CD4-positive, alpha-beta T cell (primary cell): ENCODE measurements around the gene CMSS1. TPM values are rescaled to one million over a fixed set of nuclear protein-coding genes. Genes with fewer than 3 reads are reported as not detected.
"Not testable (repeated sequence)": the region's sequence is repeated elsewhere in the genome, so short reads cannot be mapped to it uniquely, and the experiment has no call there.

Experiments
- ATAC-seq: fragments of 200-7000 bp; cut with Tn5 transposase; one replicate; pipeline ENCODE4 v1.10.0; 2022; ENCODE audit warnings: mild to moderate bottlenecking; ENCODE audit not compliant: poor library complexity
- CTCF ChIA-PET: fragments of 350-600 bp; sonication (Branson Sonifier 250); formaldehyde crosslinking; loops from one replicate; lab custom pipeline; 2021; ENCODE audit warnings: antibody characterized with exemption, inconsistent platforms; lab: Charles Lee
- POLR2A ChIA-PET: fragments of 350-600 bp; sonication (Branson Sonifier 250); formaldehyde crosslinking; loops from one replicate; lab custom pipeline; 2021; ENCODE audit warnings: antibody characterized with exemption, inconsistent platforms; lab: Charles Lee
- DNase-seq, 14 experiments: peaks; one replicate each; pipeline ENCODE4 v3.0.0-alpha.2; 2013 to 2020; ENCODE audit warnings: mixed read lengths in 2 of 14
- H3K27ac ChIP-seq, 2 donors: one replicate each; pipeline versions ENCODE4 v1.5.1 to v1.7.0; 2013; ENCODE audit warnings: low read length in 2 of 2, low read depth in 1 of 2, mild to moderate bottlenecking in 1 of 2
- H3K27me3 ChIP-seq, 2 experiments: 1 replicate in 1 of 2; 2 replicates in 1 of 2; pipeline versions ENCODE4 v1.6.1 to v1.7.0; 2013; ENCODE audit warnings: low read length in 2 of 2, control low read depth in 1 of 2, mild to moderate bottlenecking in 1 of 2, moderate library complexity in 1 of 2; ENCODE audit not compliant: insufficient read depth in 2 of 2, control insufficient read depth in 1 of 2
- H3K36me3 ChIP-seq: one replicate; pipeline ENCODE4 v1.6.1; 2013; ENCODE audit warnings: low read length, control low read depth; ENCODE audit not compliant: insufficient read depth
- H3K4me1 ChIP-seq: one replicate; pipeline ENCODE4 v1.6.1; 2013; ENCODE audit warnings: low read length, control low read depth; ENCODE audit not compliant: insufficient read depth
- H3K4me3 ChIP-seq: one replicate; pipeline ENCODE4 v1.5.1; 2013; ENCODE audit warnings: mild to moderate bottlenecking, low read length, moderate library complexity
- H3K9me3 ChIP-seq, 2 experiments: 1 replicate in 1 of 2; 2 replicates in 1 of 2; pipeline versions ENCODE4 v1.6.1 to v1.7.0; 2013; ENCODE audit warnings: low read length in 2 of 2, mild to moderate bottlenecking in 2 of 2, control low read depth in 1 of 2, moderate library complexity in 1 of 2; ENCODE audit not compliant: control insufficient read depth in 1 of 2, insufficient read depth in 1 of 2
- H3K27ac Mint-ChIP-seq: one replicate; pipeline ENCODE4 v1.8.0; 2020; ENCODE audit warnings: mixed read lengths
- H3K27me3 Mint-ChIP-seq: one replicate; pipeline ENCODE4 v1.8.0; 2021; ENCODE audit warnings: mixed read lengths
- H3K36me3 Mint-ChIP-seq: one replicate; pipeline ENCODE4 v1.8.0; 2021; ENCODE audit warnings: low read depth, mixed read lengths
- H3K4me1 Mint-ChIP-seq: one replicate; pipeline ENCODE4 v1.8.0; 2021; ENCODE audit warnings: low read depth, mixed read lengths
- H3K4me3 Mint-ChIP-seq: one replicate; pipeline ENCODE4 v1.8.0; 2020; ENCODE audit warnings: mild to moderate bottlenecking, mixed read lengths
- H3K9me3 Mint-ChIP-seq: one replicate; pipeline ENCODE4 v1.8.0; 2020; ENCODE audit warnings: mixed read lengths
- intact Hi-C, 2 experiments: fragments of 100-400 bp; cut with DNase I in 1 of 2; cut with micrococcal nuclease in 1 of 2; formaldehyde crosslinking; loops; one replicate each; pipeline versions ENCODE4 v1.15.1 to v1.9.0; 2023 to 2025; cut with DNase I, micrococcal nuclease
- total RNA-seq, 174 experiments: library from RNA in 2 of 174; stranded (reverse) in 2 of 174; gene quantifications; one replicate each; pipeline ENCODE4 v1.2.3 and lab custom pipeline; 2021 to 2026
- TF ChIP-seq, protein P1 (sequence below): fragments of 200-600 bp; IDR thresholded peaks from one replicate; pipeline ENCODE4 v1.8.0; 2022; ENCODE audit warnings: antibody characterized with exemption, mild to moderate bottlenecking

CMSS1 gene
- total RNA-seq, 2 experiments from 2014 or later, result 12.2 TPM

DNA sequence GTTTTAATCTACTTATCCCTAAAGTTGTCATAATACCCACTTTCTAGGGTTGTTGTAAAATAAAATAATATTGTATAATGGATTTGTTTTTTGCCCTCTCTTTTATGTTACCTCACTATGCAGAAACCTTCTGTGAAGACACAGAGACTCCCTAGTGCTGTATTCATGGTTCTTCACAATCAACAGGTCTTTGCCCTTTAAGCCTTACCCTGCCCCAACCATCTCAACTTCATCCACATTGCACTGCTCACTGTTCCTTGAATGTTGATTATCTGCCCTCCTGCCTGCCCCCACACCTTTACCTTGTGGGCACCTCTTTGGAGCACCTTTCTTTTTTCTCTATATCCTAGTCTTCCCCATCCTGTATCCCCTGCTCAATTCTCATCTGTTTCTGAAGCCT, 21.1 kb downstream of the CMSS1 start:
- H3K27ac Mint-ChIP-seq, result no peak overlapping the region
- no peaks in the 10 kb centered on the region for H3K4me1 ChIP-seq
- no peak overlapping the region for H3K27ac ChIP-seq
- H3K36me3 Mint-ChIP-seq, result no peaks in the 10 kb centered on the region
- no peaks in the 10 kb centered on the region for H3K9me3 Mint-ChIP-seq
- ATAC-seq (no peak), DNase-seq (no peak)
- H3K27me3 ChIP-seq, result no peaks in the 10 kb centered on the region
- no peaks in the 10 kb centered on the region for H3K27me3 Mint-ChIP-seq
- TF ChIP-seq, protein P1, sequence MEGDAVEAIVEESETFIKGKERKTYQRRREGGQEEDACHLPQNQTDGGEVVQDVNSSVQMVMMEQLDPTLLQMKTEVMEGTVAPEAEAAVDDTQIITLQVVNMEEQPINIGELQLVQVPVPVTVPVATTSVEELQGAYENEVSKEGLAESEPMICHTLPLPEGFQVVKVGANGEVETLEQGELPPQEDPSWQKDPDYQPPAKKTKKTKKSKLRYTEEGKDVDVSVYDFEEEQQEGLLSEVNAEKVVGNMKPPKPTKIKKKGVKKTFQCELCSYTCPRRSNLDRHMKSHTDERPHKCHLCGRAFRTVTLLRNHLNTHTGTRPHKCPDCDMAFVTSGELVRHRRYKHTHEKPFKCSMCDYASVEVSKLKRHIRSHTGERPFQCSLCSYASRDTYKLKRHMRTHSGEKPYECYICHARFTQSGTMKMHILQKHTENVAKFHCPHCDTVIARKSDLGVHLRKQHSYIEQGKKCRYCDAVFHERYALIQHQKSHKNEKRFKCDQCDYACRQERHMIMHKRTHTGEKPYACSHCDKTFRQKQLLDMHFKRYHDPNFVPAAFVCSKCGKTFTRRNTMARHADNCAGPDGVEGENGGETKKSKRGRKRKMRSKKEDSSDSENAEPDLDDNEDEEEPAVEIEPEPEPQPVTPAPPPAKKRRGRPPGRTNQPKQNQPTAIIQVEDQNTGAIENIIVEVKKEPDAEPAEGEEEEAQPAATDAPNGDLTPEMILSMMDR, result no peak
- ChIA-PET CTCF (interaction anchor here (1.5 kb wide), 1 partner anchor 13 kb away, joined by 4 read pairs; no protein-coding TSS in a partner anchor), POLR2A (no interaction called here)
- H3K9me3 ChIP-seq, result no peaks in the 10 kb centered on the region
- no peaks in the 10 kb centered on the region for H3K4me1 Mint-ChIP-seq
- no peak overlapping the region for H3K4me3 ChIP-seq
- intact Hi-C loops, result loop anchor here in 1 of 2 experiments (10.0 kb wide), 1 partner anchor 226 kb away; no protein-coding TSS in a partner anchor
- H3K4me3 Mint-ChIP-seq, result no peak overlapping the region
- H3K36me3 ChIP-seq, result peaks cover 5% of the 10 kb centered on the region

DNA sequence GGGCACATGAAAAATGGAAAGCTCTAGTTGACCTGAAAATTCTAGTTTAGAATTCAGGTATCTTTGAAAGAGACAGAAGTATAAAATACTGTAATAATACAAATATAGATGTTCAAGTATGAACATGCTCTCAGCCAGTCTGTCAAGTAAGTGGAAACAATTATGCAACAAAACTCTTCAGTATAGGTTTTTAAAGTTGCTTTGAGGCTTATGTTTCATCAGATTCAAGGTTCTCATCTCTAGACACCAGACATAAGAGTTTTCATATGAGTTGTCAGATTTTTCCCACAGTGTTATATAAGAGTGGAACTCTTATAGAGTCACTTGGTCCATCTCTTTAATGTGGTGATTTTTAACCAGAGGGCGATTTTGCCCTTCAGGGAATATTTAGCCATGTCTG, 22.0 kb downstream of the CMSS1 start:
- H3K4me3 Mint-ChIP-seq, result no peak overlapping the region
- no peaks in the 10 kb centered on the region for H3K9me3 Mint-ChIP-seq
- Histone ChIP-seq H3K27me3 (no peaks in the 10 kb centered on the region), H3K36me3 (peaks cover 5% of the 10 kb centered on the region), H3K4me3 (no peak overlapping the region), H3K9me3 (no peaks in the 10 kb centered on the region), H3K27ac (no peak overlapping the region), H3K4me1 (no peaks in the 10 kb centered on the region)
- H3K36me3 Mint-ChIP-seq, result no peaks in the 10 kb centered on the region
- H3K27ac Mint-ChIP-seq, result no peak overlapping the region
- DNase-seq (no peak), ATAC-seq (no peak)
- intact Hi-C loops, result loop anchor here in 1 of 2 experiments (10.0 kb wide), 1 partner anchor 225 kb away; no protein-coding TSS in a partner anchor
- no peaks in the 10 kb centered on the region for H3K4me1 Mint-ChIP-seq
- ChIA-PET CTCF (interaction anchor here (1.5 kb wide), 1 partner anchor 14 kb away, joined by 4 read pairs; no protein-coding TSS in a partner anchor), POLR2A (no interaction called here)
- H3K27me3 Mint-ChIP-seq, result no peaks in the 10 kb centered on the region
- TF ChIP-seq, protein P1, result no peak

GRCh38 chr3:99841949-99842348, 24.3 kb downstream of the CMSS1 start:
- ATAC-seq, POLR2A ChIA-PET, H3K4me3 Mint-ChIP-seq, H3K27ac ChIP-seq, H3K4me1 Mint-ChIP-seq, intact Hi-C loops, H3K36me3 Mint-ChIP-seq, H3K27me3 ChIP-seq, H3K4me3 ChIP-seq, H3K27me3 Mint-ChIP-seq, DNase-seq, H3K9me3 Mint-ChIP-seq, H3K36me3 ChIP-seq, H3K9me3 ChIP-seq, H3K27ac Mint-ChIP-seq, H3K4me1 ChIP-seq: not testable (repeated sequence)
- CTCF ChIA-PET, result interaction anchor here (1.8 kb wide), 1 partner anchor 10 kb away, joined by 5 read pairs; no protein-coding TSS in a partner anchor
